SK-N-SH (cell line): ENCODE measurements around the gene IL16. TPM values are rescaled to one million over a fixed set of nuclear protein-coding genes. Genes with fewer than 3 reads are reported as not detected.

ENCODE experiments used
- CTCF ChIA-PET: fragments of 300-600, 350-600 bp; formaldehyde crosslinking; extraction: SDS; loops from one replicate; lab custom pipeline; 2021; lab: Yijun Ruan, JAX
- POLR2A ChIA-PET: fragments of 350-600 bp; sonication (Branson Sonifier 250); formaldehyde crosslinking; extraction: SDS; loops from one replicate; lab custom pipeline; 2020; ENCODE audit warnings: antibody characterized with exemption, inconsistent platforms; lab: Yijun Ruan, JAX
- DNase-seq: peaks from one replicate; pipeline ENCODE4 v3.0.0; 2012
- H2AFZ ChIP-seq: fragments of 200-600 bp; sonication (generic); 2 replicates; pipeline ENCODE4 v1.8.1; 2016; ENCODE audit warnings: antibody characterized with exemption, mild to moderate bottlenecking, low read depth
- H3F3A ChIP-seq: fragments of 200-600 bp; sonication (generic); replicated peaks from 2 replicates; pipeline ENCODE3; 2016; ENCODE audit warnings: antibody characterized with exemption, mild to moderate bottlenecking; ENCODE audit not compliant: insufficient read depth
- H3K27ac ChIP-seq, 2 experiments: fragments of 200-500 bp in 1 of 2; fragments of 200-600 bp in 1 of 2; sonication (Bioruptor generic) in 1 of 2; sonication (generic), shearing (Covaris generic) in 1 of 2; 2 replicates each; pipeline versions ENCODE4 v1.5.1 to v1.6.1; 2014 to 2016; ENCODE audit warnings: low read depth in 2 of 2, inconsistent platforms in 1 of 2, low read length in 1 of 2, mild to moderate bottlenecking in 1 of 2, mixed read lengths in 1 of 2
- H3K27me3 ChIP-seq: fragments of 200-600 bp; sonication (generic), shearing (Covaris generic); 2 replicates; pipeline ENCODE4 v1.6.1; 2016; ENCODE audit warnings: mixed run types; ENCODE audit not compliant: insufficient read depth
- H3K36me3 ChIP-seq, 2 experiments: fragments of 200-500 bp in 1 of 2; fragments of 200-600 bp in 1 of 2; sonication (Bioruptor generic) in 1 of 2; sonication (generic) in 1 of 2; replicated peaks in 1 of 2; 2 replicates each; pipeline versions ENCODE3 to v1.5.1; 2014 to 2016; ENCODE audit warnings: low read length in 1 of 2, mild to moderate bottlenecking in 1 of 2; ENCODE audit not compliant: insufficient read depth in 2 of 2, control insufficient read depth in 1 of 2
- H3K4me1 ChIP-seq, 2 experiments: fragments of 200-500 bp in 1 of 2; fragments of 200-600 bp in 1 of 2; sonication (Bioruptor generic) in 1 of 2; sonication (generic), shearing (Covaris generic) in 1 of 2; 2 replicates each; pipeline versions ENCODE4 v1.5.1 to v1.6.1; 2014 to 2016; ENCODE audit warnings: low read depth in 1 of 2, low read length in 1 of 2, mixed run types in 1 of 2; ENCODE audit not compliant: insufficient read depth in 2 of 2, control insufficient read depth in 1 of 2
- H3K4me2 ChIP-seq: fragments of 200-600 bp; sonication (generic), shearing (Covaris generic); 2 replicates; pipeline ENCODE4 v1.6.1; 2017; ENCODE audit warnings: mixed run types
- H3K4me3 ChIP-seq, 2 experiments: fragments of 200-500 bp in 1 of 2; fragments of 200-600 bp in 1 of 2; sonication (Bioruptor generic) in 1 of 2; sonication (generic), shearing (Covaris generic) in 1 of 2; 2 replicates each; pipeline versions ENCODE4 v1.5.1 to v1.8.1; 2014 to 2016; ENCODE audit warnings: low read depth in 2 of 2, inconsistent platforms in 1 of 2, low read length in 1 of 2, mild to moderate bottlenecking in 1 of 2, mixed read lengths in 1 of 2, moderate library complexity in 1 of 2
- H3K79me2 ChIP-seq: fragments of 200-600 bp; sonication (generic); 2 replicates; pipeline ENCODE4 v1.8.1; 2017; ENCODE audit warnings: mild to moderate bottlenecking; ENCODE audit not compliant: insufficient read depth
- H3K9ac ChIP-seq: fragments of 200-600 bp; sonication (generic); 2 replicates; pipeline ENCODE4 v1.6.1; 2017; ENCODE audit warnings: mixed run types
- H3K9me2 ChIP-seq: fragments of 200-600 bp; sonication (generic); 2 replicates; pipeline ENCODE4 v1.6.1; 2017; ENCODE audit warnings: mixed run types
- H3K9me3 ChIP-seq: fragments of 200-600 bp; sonication (generic); 2 replicates; pipeline ENCODE4 v1.6.1; 2017; ENCODE audit warnings: mixed run types, mild to moderate bottlenecking, moderate library complexity
- H4K20me1 ChIP-seq: fragments of 200-600 bp; sonication (generic); 2 replicates; pipeline ENCODE4 v1.6.1; 2017; ENCODE audit warnings: mild to moderate bottlenecking, mixed run types; ENCODE audit not compliant: insufficient read depth
- ELF1 ChIP-seq: IDR thresholded peaks from 2 replicates; pipeline ENCODE4 v1.4.0; 2012
- FOSL2 ChIP-seq: IDR thresholded peaks from 2 replicates; pipeline ENCODE4 v1.4.0; 2012; ENCODE audit warnings: low read depth, mild to moderate bottlenecking, moderate library complexity, borderline replicate concordance
- GABPA ChIP-seq: IDR thresholded peaks from 2 replicates; pipeline ENCODE4 v1.4.0; 2012; ENCODE audit warnings: low read depth, mild to moderate bottlenecking
- JUND ChIP-seq: IDR thresholded peaks from 2 replicates; pipeline ENCODE4 v1.4.0; 2012
- MEF2A ChIP-seq: IDR thresholded peaks from 2 replicates; pipeline ENCODE4 v1.4.0; 2012; ENCODE audit warnings: low read depth, borderline replicate concordance
- NFIC ChIP-seq: IDR thresholded peaks from 2 replicates; pipeline ENCODE4 v1.4.0; 2012; ENCODE audit warnings: borderline replicate concordance
- PBX3 ChIP-seq: IDR thresholded peaks from 2 replicates; pipeline ENCODE4; 2012
- POLR2AphosphoS5 ChIP-seq: IDR thresholded peaks from 2 replicates; pipeline ENCODE4 v1.6.1; 2012; ENCODE audit warnings: low read depth, low read length
- TAF1 ChIP-seq: IDR thresholded peaks from 2 replicates; pipeline ENCODE4 v1.6.1; 2012; ENCODE audit warnings: low read depth, mild to moderate bottlenecking, low read length, moderate library complexity, borderline replicate concordance
- TCF12 ChIP-seq: IDR thresholded peaks from 2 replicates; pipeline ENCODE4 v1.4.0; 2012
- TEAD4 ChIP-seq: IDR thresholded peaks from 2 replicates; pipeline ENCODE4 v1.4.0; 2012; ENCODE audit warnings: mild to moderate bottlenecking, borderline replicate concordance; ENCODE audit not compliant: insufficient read depth
- USF1 ChIP-seq: IDR thresholded peaks from 2 replicates; pipeline ENCODE4 v1.4.0; 2012; ENCODE audit warnings: low read depth, borderline replicate concordance
- USF2 ChIP-seq: fragments of 150-350 bp; IDR thresholded peaks from 2 replicates; pipeline ENCODE4 v1.6.1; 2017; ENCODE audit warnings: antibody characterized with exemption, low read length, low read depth, borderline replicate concordance
- ZBTB33 ChIP-seq: IDR thresholded peaks from 2 replicates; pipeline ENCODE4 v1.4.0; 2012; ENCODE audit warnings: low read depth, borderline replicate concordance
- WGBS: methylation state at CpG from one replicate; pipeline ENCODE4 v1.1.6; 2017; ENCODE audit warnings: low lambda C conversion rate; 5-methylcytosine and 5-hydroxymethylcytosine counted together
- polyA plus RNA-seq, 3 experiments: library from polyadenylated mRNA; depleted of rRNA; stranded (reverse); fragments of >200 nt; gene quantifications; 2 replicates each; pipeline ENCODE4 v1.2.3, GENCODE V29; 2012

IL16 gene
- polyA plus RNA-seq, 1 of the 3 experiments (the other 2 are of a cell fraction): not detected

GRCh38 chr15:81156324-81156723 lies 40.4 kb upstream of the IL16 start:
- H3K27me3 ChIP-seq: no peaks in the 10 kb centered on the region
- no peaks in the 10 kb centered on the region for H3K36me3 ChIP-seq
- H3K79me2 ChIP-seq: no peaks in the 10 kb centered on the region
- no peaks in the 10 kb centered on the region for H3F3A ChIP-seq
- no peak for TF ChIP-seq FOSL2
- TF ChIP-seq MEF2A: no peak
- TF ChIP-seq TEAD4: no peak
- TF ChIP-seq GABPA: no peak
- TF ChIP-seq ZBTB33: no peak
- no peak for TF ChIP-seq PBX3
- TF ChIP-seq ELF1: no peak
- no peak for TF ChIP-seq NFIC
- no peak for TF ChIP-seq JUND
- no peaks in the 10 kb centered on the region for H3K9me3 ChIP-seq
- no peak overlapping the region for H2AFZ ChIP-seq
- no peaks in the 10 kb centered on the region for H4K20me1 ChIP-seq
- DNase-seq: no peak
- H3K9me2 ChIP-seq: no peaks in the 10 kb centered on the region
- ChIA-PET POLR2A (no interaction called here), CTCF (interaction anchor here (0.6 to 17.5 kb wide), 48 partner anchors 8 to 266 kb away, joined by 3 to 395 read pairs (median 5); partner anchors contain the start of gene CFAP161)
- no peak overlapping the region for H3K4me3 ChIP-seq
- peaks cover 0 to 17% of the 10 kb centered on the region in 2 experiments; a peak in 1 of 4 replicates for H3K4me1 ChIP-seq
- no peak overlapping the region for H3K9ac ChIP-seq
- no peak overlapping the region for H3K27ac ChIP-seq
- H3K4me2 ChIP-seq: no peak overlapping the region
- WGBS: 89% methylated on average over 3 of the region's 3 CpGs

GRCh38 chr15:81157195-81157938 lies 39.3 kb upstream of the IL16 start:
- POLR2A ChIA-PET: no interaction called here
- Histone ChIP-seq H4K20me1 (no peaks in the 10 kb centered on the region), H2AFZ (no peak overlapping the region), H3K27me3 (no peaks in the 10 kb centered on the region), H3K79me2 (no peaks in the 10 kb centered on the region), H3K36me3 (no peaks in the 10 kb centered on the region), H3K4me1 (peaks cover 0 to 23% of the 10 kb centered on the region in 2 experiments; a peak in 2 of 4 replicates), H3K4me3 (no peak overlapping the region), H3F3A (no peaks in the 10 kb centered on the region), H3K27ac (no peak overlapping the region), H3K9ac (no peak overlapping the region), H3K4me2 (no peak overlapping the region), H3K9me3 (no peaks in the 10 kb centered on the region), H3K9me2 (no peaks in the 10 kb centered on the region)
- WGBS: 22% methylated on average over 5 of the region's 5 CpGs
- no peak for TF ChIP-seq ELF1
- TF ChIP-seq TCF12: no peak
- no peak for TF ChIP-seq MEF2A
- TF ChIP-seq USF1: no peak
- TF ChIP-seq TAF1: no peak
- no peak for TF ChIP-seq POLR2AphosphoS5
- no peak for TF ChIP-seq USF2
- CTCF ChIA-PET: interaction anchor here (0.8 to 17.5 kb wide), 9 partner anchors 11 to 118 kb away, joined by 3 to 395 read pairs (median 12); no protein-coding TSS in a partner anchor
- no peak for DNase-seq
